GM04504 (cell line): ENCODE data around the gene LAMA4.
"Not testable (repeated sequence)": the region's sequence is repeated elsewhere in the genome, so short reads cannot be mapped to it uniquely, and the experiment has no call there.

ENCODE experiments used
- DNase-seq: peaks from one replicate; pipeline ENCODE4 v3.0.0-alpha.2; 2012; ENCODE audit warnings: low read depth

LAMA4 gene

DNA sequence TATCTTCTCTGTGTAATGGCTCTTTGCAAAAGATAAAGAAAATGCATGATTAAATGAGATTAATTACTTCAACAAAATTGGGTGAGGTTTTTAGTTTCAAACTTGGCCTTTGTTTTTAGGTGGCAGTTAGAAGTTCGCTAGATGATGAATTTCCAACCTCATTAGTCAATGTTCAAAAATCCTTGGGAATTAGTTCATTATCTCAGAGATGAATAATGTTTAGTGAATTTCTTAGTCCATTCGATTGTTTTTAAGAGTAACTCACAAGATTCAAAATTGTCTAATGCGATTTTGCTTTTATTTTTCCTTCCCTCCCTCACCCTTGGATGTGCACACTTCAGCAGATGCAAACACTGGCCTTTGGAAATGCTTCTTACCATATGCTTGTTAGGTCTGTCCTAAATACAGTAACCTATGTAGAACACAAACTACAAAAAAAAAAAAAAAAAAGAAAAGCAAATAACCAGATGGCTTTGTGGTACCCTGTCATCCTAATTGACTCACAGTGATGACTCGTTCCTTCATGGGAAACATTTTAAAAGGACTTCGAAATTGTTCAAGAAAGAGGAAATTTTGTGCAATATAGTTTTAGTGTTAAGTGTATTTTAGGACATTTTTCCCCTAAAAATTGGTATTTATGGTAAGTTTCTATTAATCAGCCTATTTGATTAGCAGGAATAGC, 100.3 kb downstream of the LAMA4 start:
- peak; percentile 24 for DNase-seq

DNA sequence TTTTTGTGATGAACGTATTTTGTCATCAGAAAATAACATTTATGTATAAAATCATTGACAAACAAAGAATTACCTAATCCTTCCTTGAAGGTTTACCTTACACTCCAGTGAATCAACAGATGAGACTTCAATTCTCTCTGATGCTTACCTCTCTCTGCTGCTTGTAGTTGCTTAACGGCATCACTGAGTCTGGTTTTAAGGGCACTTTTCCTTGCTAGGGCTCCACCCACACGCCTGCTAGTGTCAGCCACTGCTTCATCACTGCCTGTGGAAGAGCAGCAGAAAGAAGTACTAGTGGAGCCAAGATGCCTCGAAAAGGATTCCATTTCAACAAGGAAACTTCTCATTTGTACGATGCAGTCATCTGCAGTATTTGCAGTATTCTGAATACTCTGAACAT, 104.0 kb downstream of the LAMA4 start:
- peak; percentile 24 for DNase-seq

DNA sequence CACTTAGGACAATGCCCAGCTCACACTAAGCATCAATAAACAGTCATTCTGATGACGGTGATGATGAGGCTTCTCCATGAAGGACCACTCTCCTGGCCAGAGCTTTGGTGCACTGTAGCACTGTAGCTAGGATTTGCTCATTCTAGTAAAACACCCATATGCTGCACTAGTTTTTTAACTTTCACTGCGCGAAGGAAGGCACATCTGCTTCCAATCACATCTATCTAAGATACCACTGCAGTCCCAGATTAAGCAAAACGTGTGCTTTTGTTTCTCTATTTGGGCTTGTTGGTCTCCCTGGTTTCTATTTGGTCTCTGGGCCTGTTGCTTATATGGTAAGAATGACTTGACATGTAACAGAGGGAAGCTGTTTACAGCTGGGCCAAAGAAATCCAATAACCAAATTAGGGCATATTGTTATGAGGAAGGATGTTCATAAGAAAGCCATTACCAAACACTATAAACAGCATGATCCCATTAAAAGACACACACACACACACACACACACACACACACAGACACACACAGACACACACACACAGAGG, 104.6 kb downstream of the LAMA4 start:
- peak; percentile 81 for DNase-seq

DNA sequence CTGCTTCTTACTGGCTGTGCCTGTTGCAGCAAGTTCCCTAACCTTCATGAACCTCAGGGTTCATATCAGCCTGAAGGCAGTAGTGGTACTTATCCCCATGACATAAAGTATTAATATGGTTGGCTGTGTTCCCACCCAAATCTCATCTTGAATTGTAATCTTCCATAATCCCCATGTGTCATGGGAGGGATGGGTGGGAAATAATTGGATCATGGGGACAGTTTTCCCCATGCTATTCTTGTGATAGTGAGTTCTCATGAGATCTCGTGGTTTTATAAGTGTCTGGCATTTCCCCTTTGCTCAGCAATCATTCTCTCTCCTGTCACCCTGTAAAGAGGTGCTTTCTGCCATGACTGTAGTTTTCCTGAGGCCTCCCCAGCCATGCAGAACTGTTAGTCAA, 105.1 kb downstream of the LAMA4 start:
- no peak for DNase-seq

DNA sequence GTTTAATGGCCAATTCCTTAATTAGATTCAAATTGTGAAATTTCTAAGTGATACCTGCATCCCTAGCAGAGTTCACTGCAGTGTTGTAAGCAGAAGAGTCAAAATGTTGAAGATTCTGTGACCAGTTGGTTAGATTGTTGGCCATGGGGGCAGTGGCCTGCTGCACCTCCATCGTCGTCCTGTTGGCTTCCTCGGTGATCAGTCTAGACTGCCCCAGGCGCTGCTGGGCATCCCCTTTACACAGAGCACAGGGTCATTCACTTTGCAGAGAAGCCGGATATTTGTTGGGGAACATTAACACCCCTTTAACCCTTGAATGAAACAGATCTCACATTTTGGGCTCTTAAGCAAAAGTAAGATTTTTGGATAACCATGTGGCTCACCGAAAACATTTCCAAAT, 106.3 kb downstream of the LAMA4 start:
- DNase-seq = no peak

DNA sequence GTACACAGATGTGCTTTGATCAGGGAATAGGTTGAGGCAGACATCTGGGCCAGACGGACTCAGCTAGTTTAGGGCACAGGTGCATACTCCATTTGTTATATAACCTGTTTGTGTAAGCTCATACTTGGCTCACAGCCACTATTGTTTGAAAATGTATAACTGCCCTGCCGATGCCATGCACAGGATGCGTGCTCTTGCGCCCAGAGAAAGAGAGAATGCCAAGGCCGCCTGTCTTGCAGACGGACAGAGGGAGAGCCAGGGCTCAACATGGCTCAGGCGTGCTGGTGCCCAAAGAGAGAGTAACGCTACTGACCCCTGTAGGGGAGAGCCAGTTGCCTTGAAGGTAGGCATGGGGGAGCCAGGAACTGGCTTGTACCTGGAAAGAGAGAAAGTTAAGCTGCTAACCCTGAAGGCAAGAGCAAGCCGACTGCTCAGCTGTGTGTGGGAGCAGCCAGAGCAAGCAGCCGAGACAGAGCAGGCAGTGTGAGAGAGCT, 109.2 kb downstream of the LAMA4 start:
- no peak for DNase-seq

DNA sequence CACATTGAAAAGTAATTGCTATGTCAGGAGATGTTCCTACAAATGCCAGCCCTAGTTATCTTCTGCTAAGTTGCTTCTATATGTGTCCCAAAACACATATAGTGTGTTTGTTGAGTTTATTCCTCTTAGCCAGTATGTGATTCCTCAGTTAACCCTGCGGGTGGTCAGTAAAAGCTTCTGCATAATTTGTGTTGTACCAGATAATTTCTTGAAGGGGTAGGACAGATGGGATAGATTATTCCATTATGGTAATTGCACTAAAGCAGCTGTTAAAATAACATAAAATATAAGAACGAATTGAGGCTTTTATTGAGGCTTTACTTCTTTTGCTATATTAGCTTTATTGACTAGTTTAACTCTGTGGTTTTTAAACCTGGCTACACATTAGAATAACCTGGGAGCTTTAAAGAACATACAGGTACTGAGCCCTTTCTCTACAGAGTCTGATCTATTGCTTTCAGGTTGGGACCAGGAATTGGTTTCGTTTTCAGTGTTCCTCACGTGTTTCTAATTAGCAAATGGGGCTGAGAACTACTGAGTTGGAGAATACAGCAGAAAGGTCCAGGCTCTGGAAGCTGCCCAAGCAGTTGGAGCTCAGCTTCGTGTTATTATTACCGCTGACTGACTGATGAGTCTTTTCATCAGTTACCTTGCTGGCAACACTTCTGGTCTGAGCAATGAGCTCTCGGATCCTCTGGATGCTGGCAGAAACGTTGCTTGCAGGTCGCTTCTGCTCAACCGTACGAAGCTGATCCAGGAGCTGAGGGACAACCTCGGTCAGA, 110.0 kb downstream of the LAMA4 start:
- peak; percentile 38 for DNase-seq

DNA sequence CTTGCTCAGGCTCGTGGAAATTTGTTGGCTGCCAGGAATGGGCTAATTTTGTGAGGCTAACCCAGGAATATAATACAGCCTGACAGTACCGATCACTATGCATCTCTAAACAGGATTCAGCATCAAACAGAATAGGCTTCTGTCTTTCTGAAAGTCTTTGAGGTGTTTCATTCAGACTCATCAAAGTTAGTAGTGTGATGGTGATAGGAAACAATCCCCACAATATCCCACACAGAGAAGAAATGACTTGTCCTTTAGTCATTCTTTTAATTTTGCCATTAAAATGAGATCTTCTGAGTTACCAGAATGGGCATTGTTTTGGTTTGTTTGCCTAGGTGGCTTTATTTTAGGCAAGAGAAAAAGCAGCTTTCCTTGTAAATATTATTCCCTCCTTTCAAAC, 112.7 kb downstream of the LAMA4 start:
- DNase-seq = no peak

DNA sequence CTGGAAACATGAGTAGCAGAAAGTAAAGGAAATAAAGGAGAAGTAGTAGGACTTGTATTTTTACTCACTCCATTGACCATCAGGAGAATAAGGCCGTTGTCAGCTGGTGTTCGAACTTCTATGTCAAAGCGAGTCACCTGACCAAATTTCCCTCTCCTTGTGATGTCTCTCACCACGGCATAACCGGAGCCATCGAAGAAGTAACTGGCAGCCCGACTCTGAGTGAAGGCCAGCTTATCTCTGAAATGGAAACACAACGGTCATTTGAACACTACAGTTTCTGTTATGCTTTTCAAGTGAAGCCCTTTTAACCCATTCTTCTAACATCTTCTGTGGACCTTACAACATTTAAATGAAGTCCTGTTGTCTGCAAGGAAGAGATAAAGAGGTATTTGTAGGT, 115.3 kb downstream of the LAMA4 start:
- DNase-seq = no peak

DNA sequence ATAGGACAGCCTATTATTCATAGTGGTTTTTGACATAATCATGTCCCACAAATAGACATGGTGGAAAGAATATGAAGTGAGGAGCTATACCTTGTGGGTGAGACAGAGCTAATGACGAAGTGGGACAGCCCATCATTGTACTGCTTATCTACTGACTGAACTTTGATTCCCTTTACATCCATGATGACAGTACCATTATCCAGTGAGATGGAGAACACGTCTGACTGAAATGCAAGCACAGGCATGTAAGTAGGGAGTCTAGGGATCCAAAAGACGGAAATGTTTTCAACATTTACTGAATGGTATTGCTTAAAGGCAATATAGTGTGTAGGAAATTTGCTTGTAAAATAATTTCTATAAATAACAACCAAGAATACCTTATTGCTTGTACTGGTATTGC, 123.5 kb downstream of the LAMA4 start:
- DNase-seq = no peak

DNA sequence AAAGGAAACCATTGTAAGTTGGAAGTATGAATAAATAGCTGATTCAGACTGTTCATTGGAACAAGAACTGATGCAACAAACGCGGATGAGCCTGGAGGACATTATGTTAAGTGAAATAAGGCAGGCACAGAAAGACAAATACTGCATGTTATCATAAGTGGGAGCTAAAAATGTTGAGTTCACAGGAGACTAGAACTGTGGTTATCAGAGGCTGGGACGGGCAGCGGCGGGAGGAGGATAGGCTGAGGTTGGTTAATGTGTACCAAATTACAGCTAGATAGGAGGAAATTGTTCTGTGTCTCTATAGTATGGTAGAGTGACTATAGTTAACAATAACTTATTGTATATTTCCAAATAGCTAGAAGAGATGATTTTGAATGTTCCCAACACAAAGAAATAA, 126.2 kb downstream of the LAMA4 start:
- DNase-seq = no peak

DNA sequence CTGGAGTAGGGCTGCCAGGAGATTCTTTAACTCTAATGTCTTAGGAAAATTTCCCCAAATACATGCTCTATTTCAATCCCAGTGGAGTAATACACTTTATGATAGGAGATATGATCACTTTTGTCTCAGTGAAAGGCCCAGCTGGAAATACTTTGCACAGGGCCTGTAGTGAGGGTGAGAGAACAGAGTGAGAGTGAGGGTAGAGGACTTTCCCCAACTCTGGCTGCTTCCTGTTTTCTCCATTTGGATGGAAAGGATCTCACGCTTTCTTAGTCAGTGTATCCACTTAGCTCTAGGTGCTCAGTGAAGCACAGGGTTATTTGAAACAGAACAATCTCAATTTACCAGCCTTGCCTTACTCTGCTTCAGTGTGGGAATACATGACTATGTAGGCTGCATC, 130.4 kb downstream of the LAMA4 start:
- DNase-seq = no peak

DNA sequence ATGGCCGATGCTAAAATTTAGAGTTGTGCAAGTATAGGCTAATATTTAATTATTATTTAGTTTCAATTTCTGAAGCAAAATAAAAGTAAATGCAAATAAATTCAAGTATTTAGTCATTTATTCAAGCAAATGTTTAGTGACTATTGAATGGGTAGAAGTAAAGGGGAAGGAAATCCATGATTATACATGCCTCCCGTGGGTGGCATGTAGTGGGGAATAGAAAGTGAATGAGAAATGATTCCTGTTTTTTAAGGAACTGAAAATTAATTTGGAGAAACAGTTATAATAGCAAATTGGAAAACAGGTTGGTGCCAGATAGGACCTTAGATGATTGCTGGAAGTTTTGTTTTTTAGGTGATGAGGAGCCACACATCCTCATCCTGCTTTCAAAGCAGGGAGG, 131.6 kb downstream of the LAMA4 start:
- DNase-seq = no peak

DNA sequence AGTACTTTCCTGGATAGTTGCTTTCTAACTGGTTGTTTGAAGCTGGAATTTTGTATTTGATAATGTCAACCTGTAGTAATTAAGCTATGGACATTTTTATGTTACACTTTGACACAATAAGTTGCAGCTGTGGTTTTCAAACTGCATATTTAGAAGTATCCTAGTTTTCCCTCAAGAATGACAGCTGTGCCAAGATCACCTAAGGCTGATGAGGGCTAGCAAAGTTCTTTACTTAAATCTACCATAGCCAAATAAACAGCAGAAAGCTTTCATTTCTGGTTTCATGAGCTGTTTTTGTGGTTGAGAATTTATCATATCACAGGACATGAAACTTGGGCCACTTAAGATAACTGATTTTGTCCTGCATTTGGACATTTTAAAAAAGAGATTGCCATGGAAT, 136.3 kb downstream of the LAMA4 start:
- no peak for DNase-seq

DNA sequence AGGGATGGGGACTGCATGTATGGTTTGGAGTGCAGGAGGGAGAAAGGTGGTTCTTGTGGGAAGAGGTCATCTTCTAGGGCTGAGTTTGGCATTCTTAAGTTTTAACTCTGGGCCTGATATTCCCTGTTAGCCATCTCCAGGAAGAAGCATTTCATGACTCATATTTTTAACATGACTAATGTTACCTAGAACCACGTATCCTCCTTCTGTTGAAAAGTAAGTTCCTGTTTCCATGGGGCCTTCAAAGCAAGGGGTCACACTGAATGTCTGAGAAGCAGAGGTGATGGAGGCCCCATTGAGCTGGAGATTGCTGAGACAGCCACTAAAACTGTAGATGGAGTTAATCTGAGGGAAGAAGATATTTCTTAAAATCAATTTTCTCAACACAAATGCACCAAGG, 136.8 kb downstream of the LAMA4 start:
- no peak for DNase-seq

DNA sequence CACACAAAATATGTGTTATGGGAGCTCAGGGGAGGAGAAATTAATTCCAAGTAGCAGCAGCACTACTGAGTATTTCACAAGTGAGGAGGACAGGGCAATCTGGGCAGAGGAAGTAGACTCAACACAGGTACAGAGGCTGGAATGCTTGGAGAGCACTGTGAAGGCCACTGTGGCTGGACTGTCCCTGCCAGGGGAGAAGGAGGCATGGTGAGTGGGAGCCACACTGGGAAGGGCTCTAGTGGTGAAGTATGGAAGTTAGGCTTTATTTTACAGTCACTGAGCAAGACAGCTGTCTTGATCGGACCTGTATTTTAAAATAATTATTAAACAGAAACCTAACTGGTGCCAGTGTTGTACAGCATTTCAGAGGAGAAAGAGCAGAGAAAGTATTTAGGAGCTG, 138.1 kb downstream of the LAMA4 start:
- no peak for DNase-seq

DNA sequence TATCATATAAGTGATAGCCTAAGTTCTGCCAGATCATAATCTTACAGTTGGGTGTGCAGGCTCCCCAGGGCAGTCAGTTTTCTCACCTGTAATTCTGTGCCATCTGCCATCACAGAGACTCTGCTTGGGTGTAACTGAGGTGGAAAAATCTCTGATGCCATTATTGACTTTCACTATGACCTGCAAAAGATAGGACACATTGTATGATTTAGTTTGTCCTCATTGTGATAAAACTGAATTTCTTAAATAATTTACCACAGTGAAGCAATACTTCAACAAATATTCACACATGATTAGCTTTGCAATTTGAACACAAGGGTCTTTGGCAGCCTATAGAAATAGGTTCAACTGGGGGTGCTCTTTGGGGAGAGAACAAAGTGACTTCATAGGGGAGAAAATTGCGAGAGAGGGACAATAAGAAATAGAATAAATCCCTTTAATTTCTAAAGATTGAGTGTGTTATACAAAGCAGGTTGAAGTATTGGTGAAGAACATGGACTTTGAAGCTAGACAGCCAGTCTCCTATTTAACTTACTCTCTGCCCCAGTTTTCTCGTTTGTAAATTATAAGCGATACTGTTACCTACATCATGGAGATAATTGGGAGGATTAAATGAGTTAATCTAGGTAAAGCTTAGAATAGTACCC, 139.7 kb downstream of the LAMA4 start:
- no peak for DNase-seq

DNA sequence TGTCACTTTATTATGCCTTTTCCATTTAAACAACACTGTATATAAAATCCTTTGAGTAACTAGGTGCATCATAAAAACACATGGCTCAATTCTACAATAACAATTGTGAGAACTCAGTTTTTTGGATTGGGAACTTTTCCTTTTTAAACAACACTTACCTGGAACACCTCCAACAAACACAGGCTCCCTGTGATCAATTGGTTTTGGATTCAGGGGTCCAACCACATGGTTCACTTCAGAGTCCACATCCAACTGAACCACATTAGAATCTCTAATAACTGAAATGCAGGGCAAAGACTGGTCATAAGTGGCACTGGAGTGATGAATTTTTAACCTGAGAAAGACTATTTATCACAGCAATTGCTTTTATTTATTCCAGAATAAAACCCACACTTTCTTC, 140.4 kb downstream of the LAMA4 start:
- DNase-seq = no peak

DNA sequence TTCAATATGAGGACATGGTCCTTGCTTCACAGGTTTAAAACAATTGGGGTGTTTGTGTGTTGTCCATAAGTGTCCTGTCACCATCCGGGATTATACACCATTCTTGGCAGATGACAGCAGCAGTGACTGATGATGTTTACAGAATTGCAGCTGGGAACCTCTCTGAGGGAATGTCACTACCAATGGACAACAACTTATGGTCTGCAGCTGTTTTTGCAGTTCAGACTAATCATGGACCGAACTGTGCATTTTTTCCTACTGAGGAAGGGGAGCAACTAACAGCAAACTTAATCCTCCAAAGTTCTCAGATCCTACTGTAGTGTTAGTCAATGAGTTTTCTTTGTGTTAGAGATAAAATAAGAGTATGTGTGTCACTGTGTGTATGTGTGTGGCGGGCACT, 140.9 kb downstream of the LAMA4 start:
- no peak for DNase-seq

DNA sequence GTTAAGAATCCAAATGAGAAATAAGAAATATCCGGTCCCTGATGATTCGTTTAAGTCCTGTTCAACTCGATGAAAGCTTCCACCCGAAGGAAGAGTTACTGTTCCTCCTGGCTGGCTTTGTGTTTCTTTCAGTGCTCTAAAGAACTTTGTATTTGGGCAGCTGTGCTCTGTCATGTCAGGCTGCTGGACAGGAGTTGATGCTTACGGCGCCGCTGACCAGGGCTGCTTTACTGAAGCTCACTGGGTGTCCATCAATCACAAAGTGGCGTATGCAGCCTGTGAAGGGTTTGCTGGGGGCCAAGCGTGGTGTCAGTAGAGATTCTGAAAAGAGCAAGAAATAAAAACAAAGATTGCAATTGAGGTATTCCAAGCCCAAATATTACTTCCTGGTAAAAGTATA, 145.1 kb downstream of the LAMA4 start:
- DNase-seq = no peak

DNA sequence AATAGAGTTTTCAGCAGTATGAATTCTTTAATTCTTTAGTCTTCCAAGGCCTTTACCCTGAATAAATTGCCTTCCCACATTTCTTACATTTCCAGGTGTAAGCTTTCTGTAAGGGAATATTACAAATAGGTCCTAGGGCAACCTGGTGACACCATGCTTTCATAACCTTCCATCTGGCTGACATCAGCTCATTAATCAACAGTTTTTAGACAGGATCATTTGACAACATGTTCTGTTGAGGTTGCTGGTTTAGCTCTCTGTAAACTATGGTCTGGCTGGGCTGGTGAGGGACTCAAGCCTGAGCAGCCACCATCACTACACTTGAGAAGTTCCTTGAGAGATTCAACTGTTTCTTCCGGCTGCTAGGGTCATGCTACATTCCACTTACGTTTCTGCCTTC, 147.8 kb downstream of the LAMA4 start:
- no peak for DNase-seq

DNA sequence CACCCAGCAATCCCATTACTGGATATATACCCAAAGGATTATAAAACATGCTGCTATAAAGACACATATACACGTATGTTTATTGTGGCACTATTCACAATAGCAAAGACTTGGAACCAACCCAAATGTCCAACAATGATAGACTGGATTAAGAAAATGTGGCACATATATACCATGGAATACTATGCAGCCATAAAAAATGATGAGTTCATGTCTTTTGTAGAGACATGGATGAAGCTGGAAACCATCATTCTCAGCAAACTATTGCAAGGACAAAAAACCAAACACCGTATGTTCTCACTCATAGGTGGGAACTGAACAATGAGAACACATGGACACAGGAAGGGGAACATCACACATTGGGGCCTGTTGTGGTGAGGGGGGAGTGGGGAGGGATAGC, 148.3 kb downstream of the LAMA4 start:
- not testable (repeated sequence) for DNase-seq

DNA sequence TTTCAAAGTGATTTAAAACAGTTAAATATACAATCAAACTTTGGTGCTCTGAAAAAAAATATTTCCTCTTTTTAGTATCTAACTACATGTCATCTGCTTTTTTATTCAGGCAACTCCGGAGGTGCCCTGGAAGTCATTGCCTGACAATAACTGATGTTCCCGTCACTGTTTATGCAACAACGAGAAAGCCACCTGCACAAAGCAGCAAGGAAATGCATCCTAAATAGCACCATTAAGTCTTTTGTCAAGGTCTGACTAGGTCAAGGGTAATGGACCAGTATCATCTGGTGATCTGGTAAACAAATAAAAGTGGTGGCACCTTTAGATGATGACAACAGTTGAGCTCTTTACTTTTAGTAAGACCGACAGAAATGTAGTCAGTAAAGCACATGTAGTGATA, 153.8 kb downstream of the LAMA4 start:
- DNase-seq = no peak
